H9 (cell line): ENCODE measurements around the gene ASTN2. TPM values are rescaled to one million over a fixed set of nuclear protein-coding genes. Genes with fewer than 3 reads are reported as not detected.

Source experiments
- DNase-seq: peaks from one replicate; pipeline ENCODE4 v3.0.0-alpha.2; 2017
- H2AFZ ChIP-seq: one replicate; pipeline ENCODE4 v1.6.1; 2013; ENCODE audit warnings: mild to moderate bottlenecking, low read length, control low read depth, moderate library complexity
- H2AK5ac ChIP-seq: 2 replicates; pipeline ENCODE4 v1.6.1; 2013; ENCODE audit warnings: low read length, control low read depth, mixed read lengths; ENCODE audit not compliant: insufficient read length
- H2BK120ac ChIP-seq: one replicate; pipeline ENCODE4 v1.6.1; 2013; ENCODE audit warnings: low read depth, mild to moderate bottlenecking, low read length, control low read depth, inconsistent platforms; ENCODE audit not compliant: poor library complexity, severe bottlenecking
- H2BK12ac ChIP-seq: 2 replicates; pipeline ENCODE4 v1.6.1; 2013; ENCODE audit warnings: low read length, control low read depth, mixed read lengths, low read depth; ENCODE audit not compliant: insufficient read length
- H2BK15ac ChIP-seq: 2 replicates; pipeline ENCODE4 v1.6.1; 2013; ENCODE audit warnings: low read depth, low read length, control low read depth
- H2BK20ac ChIP-seq: one replicate; pipeline ENCODE4 v1.6.1; 2013; ENCODE audit warnings: low read depth, mild to moderate bottlenecking, low read length, control low read depth, inconsistent platforms; ENCODE audit not compliant: poor library complexity, severe bottlenecking
- H2BK5ac ChIP-seq: 2 replicates; pipeline ENCODE4 v1.6.1; 2013; ENCODE audit warnings: low read length, control low read depth, mixed read lengths; ENCODE audit not compliant: insufficient read length
- H3K14ac ChIP-seq: 2 replicates; pipeline ENCODE4 v1.6.1; 2013; ENCODE audit warnings: low read length, control low read depth; ENCODE audit not compliant: insufficient read depth
- H3K18ac ChIP-seq: 2 replicates; pipeline ENCODE4 v1.6.1; 2013; ENCODE audit warnings: low read depth, mild to moderate bottlenecking, mixed read lengths, low read length, control low read depth; ENCODE audit not compliant: insufficient read length
- H3K23ac ChIP-seq: 2 replicates; pipeline ENCODE4 v1.6.1; 2013; ENCODE audit warnings: low read length, control low read depth, mixed read lengths, low read depth; ENCODE audit not compliant: insufficient read length
- H3K23me2 ChIP-seq: 2 replicates; pipeline ENCODE4 v1.6.1; 2013; ENCODE audit warnings: low read depth, mild to moderate bottlenecking, mixed read lengths, low read length, control low read depth; ENCODE audit not compliant: insufficient read length, poor library complexity, severe bottlenecking
- H3K27ac ChIP-seq: 2 replicates; pipeline ENCODE4 v1.5.1; 2013; ENCODE audit warnings: low read length, control low read depth, mixed read lengths, low read depth; ENCODE audit not compliant: insufficient read length
- H3K27me3 ChIP-seq: 2 replicates; pipeline ENCODE4 v1.6.1; 2013; ENCODE audit warnings: low read length, control low read depth, inconsistent platforms; ENCODE audit not compliant: insufficient read depth
- H3K4ac ChIP-seq: 2 replicates; pipeline ENCODE4 v1.6.1; 2013; ENCODE audit warnings: low read depth, mild to moderate bottlenecking, control low read depth, inconsistent platforms, low read length, moderate library complexity
- H3K4me1 ChIP-seq: 2 replicates; pipeline ENCODE4 v1.6.1; 2013; ENCODE audit warnings: low read length, control low read depth, inconsistent platforms; ENCODE audit not compliant: insufficient read depth
- H3K4me2 ChIP-seq: 2 replicates; pipeline ENCODE4 v1.6.1; 2013; ENCODE audit warnings: low read length, control low read depth, mixed read lengths; ENCODE audit not compliant: insufficient read length, insufficient read depth
- H3K56ac ChIP-seq: 2 replicates; pipeline ENCODE4 v1.6.1; 2013; ENCODE audit warnings: low read depth, mild to moderate bottlenecking, mixed read lengths, low read length, control low read depth; ENCODE audit not compliant: insufficient read length
- H3K79me1 ChIP-seq: 2 replicates; pipeline ENCODE4 v1.6.1; 2013; ENCODE audit warnings: low read depth, mild to moderate bottlenecking, moderate library complexity, low read length, control low read depth, inconsistent platforms; ENCODE audit not compliant: insufficient read depth, poor library complexity, severe bottlenecking
- H3K79me2 ChIP-seq: 2 replicates; pipeline ENCODE4 v1.6.1; 2013; ENCODE audit warnings: low read length, control low read depth, inconsistent platforms; ENCODE audit not compliant: insufficient read depth
- H3K9ac ChIP-seq: 2 replicates; pipeline ENCODE4 v1.6.1; 2013; ENCODE audit warnings: low read length, control low read depth, mixed read lengths; ENCODE audit not compliant: insufficient read length; ENCODE audit errors: extremely low read depth
- H3K9me3 ChIP-seq: one replicate; pipeline ENCODE4 v1.6.1; 2013; ENCODE audit warnings: low read depth, low read length, inconsistent platforms; ENCODE audit not compliant: control insufficient read depth
- H3T11ph ChIP-seq: one replicate; pipeline ENCODE4 v1.6.1; 2013; ENCODE audit warnings: mild to moderate bottlenecking, low read length, control low read depth, inconsistent platforms
- H4K20me1 ChIP-seq: one replicate; pipeline ENCODE4 v1.6.1; 2013; ENCODE audit not compliant: control insufficient read depth, insufficient read length, insufficient read depth
- H4K5ac ChIP-seq: 2 replicates; pipeline ENCODE4 v1.6.1; 2013; ENCODE audit warnings: low read depth, mild to moderate bottlenecking, mixed read lengths, low read length, control low read depth; ENCODE audit not compliant: insufficient read length
- H4K8ac ChIP-seq: replicated peaks from 2 replicates; pipeline ENCODE4 v1.6.1; 2013; ENCODE audit warnings: low read length, control low read depth, mixed read lengths, low read depth; ENCODE audit not compliant: insufficient read length
- H4K91ac ChIP-seq: 2 replicates; pipeline ENCODE4 v1.6.1; 2013; ENCODE audit warnings: low read depth, mild to moderate bottlenecking, moderate library complexity, mixed read lengths, low read length, control low read depth; ENCODE audit not compliant: insufficient read length
- H3K27ac Mint-ChIP-seq, 3 experiments: 2 replicates in 2 of 3; 3 replicates in 1 of 3; pipeline ENCODE4 v1.8.0; 2020 to 2021; ENCODE audit warnings: mixed read lengths in 3 of 3, mild to moderate bottlenecking in 1 of 3, moderate library complexity in 1 of 3
- H3K27me3 Mint-ChIP-seq: 2 replicates; pipeline ENCODE4 v1.8.0; 2021; ENCODE audit warnings: low read depth, mild to moderate bottlenecking, moderate library complexity, mixed read lengths
- H3K36me3 Mint-ChIP-seq, 3 experiments: 2 replicates in 2 of 3; 3 replicates in 1 of 3; pipeline ENCODE4 v1.8.0; 2020 to 2021; ENCODE audit warnings: low read depth in 3 of 3, mixed read lengths in 3 of 3; ENCODE audit not compliant: insufficient read depth in 1 of 3
- H3K4me1 Mint-ChIP-seq, 2 experiments: 2 replicates each; pipeline ENCODE4 v1.8.0; 2020; ENCODE audit warnings: mixed read lengths in 2 of 2
- H3K4me3 Mint-ChIP-seq, 2 experiments: 2 replicates in 1 of 2; 3 replicates in 1 of 2; pipeline ENCODE4 v1.8.0; 2020 to 2021; ENCODE audit warnings: mild to moderate bottlenecking in 2 of 2, mixed read lengths in 2 of 2, moderate library complexity in 1 of 2
- H3K9me3 Mint-ChIP-seq, 2 experiments: 2 replicates in 1 of 2; 3 replicates in 1 of 2; pipeline ENCODE4 v1.8.0; 2020; ENCODE audit warnings: mild to moderate bottlenecking in 2 of 2, mixed read lengths in 2 of 2, moderate library complexity in 1 of 2
- CTCF ChIP-seq: fragments of 200-600 bp; sonication (generic); conservative IDR thresholded peaks from 3 replicates; pipeline ENCODE4 v1.8.0; 2021; ENCODE audit warnings: antibody characterized with exemption, mild to moderate bottlenecking
- total RNA-seq: library from RNA; stranded (reverse); gene quantifications from 2 replicates; pipeline ENCODE4 v1.2.1, GENCODE V29; 2021

Gene ASTN2
- total RNA-seq, 1 experiment from 2014 or later: 9.7 TPM

DNA sequence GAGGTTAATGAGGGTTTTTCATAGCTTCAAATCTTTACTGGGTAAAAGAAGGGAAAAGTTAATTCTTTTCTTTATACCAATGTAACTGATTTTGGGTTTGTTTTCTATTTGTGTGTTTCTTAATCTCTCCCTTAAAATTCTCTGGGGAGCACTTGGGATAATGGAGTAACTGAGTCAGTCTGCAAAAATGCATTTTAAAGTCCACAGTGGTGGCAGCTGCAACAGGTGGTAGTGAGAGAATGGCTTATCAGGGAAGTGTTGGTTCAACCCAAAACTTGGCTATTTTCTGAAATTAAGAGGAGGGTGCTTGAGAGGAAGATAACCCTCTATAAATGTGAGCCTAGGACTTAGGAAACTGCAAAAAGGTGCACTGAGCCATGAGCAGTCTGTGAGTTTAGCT is 39.9 kb upstream of the ASTN2 start:
- Mint-ChIP-seq H3K36me3 (no peaks in the 10 kb centered on the region), H3K4me3 (no peak overlapping the region), H3K27ac (no peak overlapping the region), H3K27me3 (peaks cover 9% of the 10 kb centered on the region), H3K4me1 (no peaks in the 10 kb centered on the region), H3K9me3 (no peaks in the 10 kb centered on the region; a peak in 1 of 5 replicates)
- Histone ChIP-seq H4K8ac (no peak overlapping the region), H2BK120ac (no peak overlapping the region), H3K14ac (no peak overlapping the region), H3K18ac (no peak overlapping the region), H3K27me3 (no peaks in the 10 kb centered on the region), H2BK20ac (no peak overlapping the region), H4K91ac (no peak overlapping the region), H2AFZ (no peak overlapping the region), H2BK12ac (no peak overlapping the region), H4K5ac (no peak overlapping the region), H4K20me1 (no peaks in the 10 kb centered on the region), H3K23ac (no peak overlapping the region), H3T11ph (no peak overlapping the region), H3K4ac (no peak overlapping the region), H3K56ac (no peak overlapping the region), H3K79me1 (no peaks in the 10 kb centered on the region), H3K23me2 (no peaks in the 10 kb centered on the region), H3K9me3 (no peaks in the 10 kb centered on the region), H3K4me2 (no peak overlapping the region), H3K79me2 (no peaks in the 10 kb centered on the region), H2AK5ac (no peak overlapping the region), H2BK5ac (no peak overlapping the region), H3K4me1 (no peaks in the 10 kb centered on the region), H3K27ac (no peak overlapping the region), H3K9ac (no peak overlapping the region), H2BK15ac (no peak overlapping the region)
- TF ChIP-seq CTCF: no peak
- no peak for DNase-seq
